H1 (cell line): ENCODE results near the gene CD248. TPM values are rescaled to one million over a fixed set of nuclear protein-coding genes. Genes with fewer than 3 reads are reported as not detected.

Experiments
- CTCF ChIA-PET: fragments of 300-600 bp; sonication (Branson Sonifier 250); formaldehyde crosslinking; loops from one replicate; lab custom pipeline; 2021; ENCODE audit not compliant: partially characterized antibody; lab: Charles Lee
- POLR2A ChIA-PET: fragments of 300-600 bp; sonication (Branson Sonifier 250); formaldehyde crosslinking; loops from one replicate; lab custom pipeline; 2021; ENCODE audit warnings: inconsistent platforms; ENCODE audit not compliant: partially characterized antibody; lab: Charles Lee
- DNase-seq, 2 experiments: peaks; one replicate each; pipeline versions ENCODE4 v3.0.0 to v3.0.0-alpha.2; 2010 to 2022; ENCODE audit warnings: low spot score in 2 of 2, low read depth in 1 of 2, mixed read lengths in 1 of 2
- FAIRE-seq: peaks from 2 replicates; lab custom pipeline; 2011; peaks lifted over from hg19 to GRCh38; lab: Jason Lieb, UNC
- H2AFZ ChIP-seq: 2 replicates; pipeline ENCODE4 v1.8.1; 2012; ENCODE audit warnings: low read length, inconsistent platforms
- H2AK5ac ChIP-seq: 2 replicates; pipeline ENCODE4 v1.6.1; 2013; ENCODE audit warnings: low read depth, low read length
- H2BK120ac ChIP-seq: replicated peaks from 2 replicates; pipeline ENCODE3; 2013; ENCODE audit warnings: low read depth, low read length, inconsistent platforms
- H2BK12ac ChIP-seq: 2 replicates; pipeline ENCODE4 v1.6.1; 2013; ENCODE audit warnings: low read depth, low read length
- H2BK15ac ChIP-seq: 2 replicates; pipeline ENCODE4 v1.6.1; 2013; ENCODE audit warnings: low read length
- H2BK20ac ChIP-seq: 2 replicates; pipeline ENCODE4 v1.6.1; 2013; ENCODE audit warnings: low read length
- H2BK5ac ChIP-seq: 2 replicates; pipeline ENCODE4 v1.6.1; 2013; ENCODE audit warnings: low read depth, low read length
- H3K14ac ChIP-seq: 2 replicates; pipeline ENCODE4 v1.6.1; 2013; ENCODE audit warnings: inconsistent platforms; ENCODE audit not compliant: insufficient read length
- H3K18ac ChIP-seq: 2 replicates; pipeline ENCODE4 v1.6.1; 2013; ENCODE audit warnings: low read length; ENCODE audit errors: extremely low read depth
- H3K23ac ChIP-seq: 2 replicates; pipeline ENCODE4 v1.6.1; 2013; ENCODE audit warnings: inconsistent platforms; ENCODE audit not compliant: insufficient read length
- H3K23me2 ChIP-seq: 2 replicates; pipeline ENCODE4 v1.6.1; 2013; ENCODE audit warnings: low read depth, low read length
- H3K27ac ChIP-seq: 2 replicates; pipeline ENCODE4 v1.6.1; 2011; ENCODE audit warnings: low read depth, low read length, inconsistent platforms
- H3K27me3 ChIP-seq, 4 experiments: replicated peaks in 1 of 4; 1 replicate in 1 of 4; 2 replicates in 3 of 4; pipeline versions ENCODE4 v1.6.1 to v1.8.1; 2011 to 2013; ENCODE audit warnings: low read length in 3 of 4, mild to moderate bottlenecking in 3 of 4, inconsistent platforms in 2 of 4, mixed read lengths in 2 of 4, moderate library complexity in 1 of 4; ENCODE audit not compliant: control insufficient read depth in 3 of 4, insufficient read depth in 3 of 4; ENCODE audit errors: extremely low read depth in 1 of 4
- H3K36me3 ChIP-seq, 4 experiments: 2 replicates each; pipeline versions ENCODE4 v1.6.1 to v1.8.1; 2011 to 2013; ENCODE audit warnings: mild to moderate bottlenecking in 4 of 4, low read length in 3 of 4, moderate library complexity in 2 of 4, control low read depth in 1 of 4, inconsistent platforms in 1 of 4; ENCODE audit not compliant: insufficient read depth in 4 of 4, control insufficient read depth in 2 of 4
- H3K4ac ChIP-seq: replicated peaks from 2 replicates; pipeline ENCODE3; 2013; ENCODE audit warnings: low read length, low read depth, mixed read lengths, inconsistent platforms; ENCODE audit not compliant: insufficient read length
- H3K4me1 ChIP-seq, 4 experiments: replicated peaks in 1 of 4; 1 replicate in 1 of 4; 2 replicates in 3 of 4; pipeline versions ENCODE4 v1.6.1 to v1.8.1; 2011 to 2013; ENCODE audit warnings: low read length in 3 of 4, inconsistent platforms in 2 of 4, mixed read lengths in 1 of 4; ENCODE audit not compliant: insufficient read depth in 4 of 4, control insufficient read depth in 3 of 4
- H3K4me2 ChIP-seq, 2 experiments: 2 replicates each; pipeline versions ENCODE4 v1.6.1 to v1.8.1; 2011 to 2013; ENCODE audit warnings: low read depth in 2 of 2, low read length in 2 of 2, control low read depth in 1 of 2, inconsistent platforms in 1 of 2, mild to moderate bottlenecking in 1 of 2; ENCODE audit not compliant: insufficient read depth in 1 of 2
- H3K4me3 ChIP-seq, 4 experiments: fragments of 200-600, 300-600 bp in 1 of 4; sonication (generic), shearing (Covaris generic), sonication (Bioruptor Twin) in 1 of 4; 2 replicates each; pipeline versions ENCODE4 v1.5.1 to v1.8.1; 2011 to 2016; ENCODE audit warnings: low read length in 4 of 4, low read depth in 3 of 4, control low read depth in 2 of 4, inconsistent platforms in 2 of 4, mild to moderate bottlenecking in 2 of 4, mixed read lengths in 1 of 4, moderate library complexity in 1 of 4; ENCODE audit not compliant: insufficient read depth in 2 of 4; ENCODE audit errors: extremely low read depth in 1 of 4
- H3K56ac ChIP-seq: replicated peaks from 2 replicates; pipeline ENCODE3; 2013; ENCODE audit warnings: low read depth, mild to moderate bottlenecking, mixed read lengths, low read length, inconsistent platforms; ENCODE audit not compliant: insufficient read length
- H3K79me1 ChIP-seq: 2 replicates; pipeline ENCODE4 v1.6.1; 2013; ENCODE audit warnings: low read depth, low read length, control low read depth
- H3K79me2 ChIP-seq, 2 experiments: 2 replicates each; pipeline versions ENCODE4 v1.6.1 to v1.8.1; 2012 to 2013; ENCODE audit warnings: low read length in 2 of 2, mild to moderate bottlenecking in 2 of 2, inconsistent platforms in 1 of 2; ENCODE audit not compliant: insufficient read depth in 2 of 2, control insufficient read depth in 1 of 2
- H3K9ac ChIP-seq, 4 experiments: replicated peaks in 1 of 4; 1 replicate in 1 of 4; 2 replicates in 3 of 4; pipeline versions ENCODE4 v1.6.1 to v1.8.1; 2011 to 2013; ENCODE audit warnings: low read depth in 3 of 4, low read length in 3 of 4, control low read depth in 2 of 4, mild to moderate bottlenecking in 2 of 4, moderate library complexity in 2 of 4, inconsistent platforms in 1 of 4; ENCODE audit errors: extremely low read depth in 1 of 4
- H3K9me3 ChIP-seq, 2 experiments: 2 replicates each; pipeline versions ENCODE4 v1.6.1 to v1.8.1; 2012 to 2013; ENCODE audit warnings: mild to moderate bottlenecking in 2 of 2, moderate library complexity in 2 of 2, control low read depth in 1 of 2, inconsistent platforms in 1 of 2, low read depth in 1 of 2, low read length in 1 of 2, mixed read lengths in 1 of 2; ENCODE audit not compliant: insufficient read depth in 2 of 2
- H4K20me1 ChIP-seq, 2 experiments: replicated peaks in 1 of 2; 2 replicates each; pipeline versions ENCODE3 to v1.8.1; 2011 to 2013; ENCODE audit warnings: inconsistent platforms in 2 of 2, low read length in 2 of 2, mild to moderate bottlenecking in 1 of 2; ENCODE audit not compliant: insufficient read depth in 2 of 2, control insufficient read depth in 1 of 2
- H4K5ac ChIP-seq: 2 replicates; pipeline ENCODE4 v1.6.1; 2013; ENCODE audit warnings: low read length, low read depth, mixed read lengths, inconsistent platforms; ENCODE audit not compliant: insufficient read length
- H4K8ac ChIP-seq: 2 replicates; pipeline ENCODE4 v1.8.0; 2013; ENCODE audit warnings: mild to moderate bottlenecking, moderate library complexity, low read length, inconsistent platforms; ENCODE audit not compliant: insufficient read depth; ENCODE audit errors: extremely low read depth
- H4K91ac ChIP-seq: replicated peaks from 2 replicates; pipeline ENCODE3; 2013; ENCODE audit warnings: low read length, mixed read lengths, inconsistent platforms; ENCODE audit not compliant: insufficient read length
- CHD1 ChIP-seq: IDR thresholded peaks from 2 replicates; pipeline ENCODE4 v1.6.1; 2012; ENCODE audit warnings: low read depth, low read length, improper control_type of control experiment
- RNF2 ChIP-seq: fragments of 200-900, 300-1000 bp; sonication (generic); IDR thresholded peaks from 2 replicates; pipeline ENCODE4 v1.7.1; 2016; ENCODE audit warnings: borderline replicate concordance, low read depth, mild to moderate bottlenecking, antibody characterized with exemption, low read length; ENCODE audit not compliant: poor library complexity, severe bottlenecking; ENCODE audit errors: missing control alignments
- SAP30 ChIP-seq: fragments of 300-600 bp; sonication (generic); IDR thresholded peaks from 2 replicates; pipeline ENCODE4 v1.7.1; 2012; ENCODE audit warnings: low read length, moderate library complexity, mild to moderate bottlenecking, inconsistent platforms; ENCODE audit not compliant: insufficient read depth, insufficient replicate concordance
- WGBS, 2 experiments: shearing (Covaris generic) in 1 of 2; methylation state at CpG; one replicate each; pipeline versions ENCODE4 v1.1.6 to v1.1.7; 2013 to 2015; ENCODE audit warnings: low lambda C conversion rate in 2 of 2, mixed read lengths in 2 of 2, inconsistent platforms in 1 of 2, low coverage in 1 of 2, missing lambda C conversion rate in 1 of 2; ENCODE audit not compliant: insufficient replicate concordance in 2 of 2, insufficient coverage in 1 of 2, insufficient read length in 1 of 2; ENCODE audit errors: extremely low coverage in 1 of 2, missing lambda C conversion rate in 1 of 2; 5-methylcytosine and 5-hydroxymethylcytosine counted together
- polyA plus RNA-seq, 7 experiments: library from polyadenylated mRNA; depleted of rRNA in 3 of 7; stranded (reverse) in 5 of 7; unstranded in 2 of 7; fragments of >200 nt in 5 of 7; fragments of 200-250 nt in 2 of 7; gene quantifications; 1 replicate in 5 of 7; 2 replicates in 1 of 7; 4 replicates in 1 of 7; pipeline versions ENCODE4 v1.2.1 to v1.2.3, GENCODE V29; 2011 to 2013; ENCODE audit warnings: missing spikeins in 2 of 7, mixed read lengths in 2 of 7
- total RNA-seq: library from RNA; stranded (reverse); fragmentation: NEBNext Ultra II Directional; extraction: Animal tissue kit (Norgen Biotek cat#: 25700); gene quantifications from 2 replicates; pipeline ENCODE4 v1.2.1, GENCODE V29; 2021

Gene CD248
- total and polyA plus RNA-seq, 2 of the 8 experiments (the other 6 are each of a cell fraction or from before 2014, with no cell fraction given): 2.7 to 3.9 TPM

DNA sequence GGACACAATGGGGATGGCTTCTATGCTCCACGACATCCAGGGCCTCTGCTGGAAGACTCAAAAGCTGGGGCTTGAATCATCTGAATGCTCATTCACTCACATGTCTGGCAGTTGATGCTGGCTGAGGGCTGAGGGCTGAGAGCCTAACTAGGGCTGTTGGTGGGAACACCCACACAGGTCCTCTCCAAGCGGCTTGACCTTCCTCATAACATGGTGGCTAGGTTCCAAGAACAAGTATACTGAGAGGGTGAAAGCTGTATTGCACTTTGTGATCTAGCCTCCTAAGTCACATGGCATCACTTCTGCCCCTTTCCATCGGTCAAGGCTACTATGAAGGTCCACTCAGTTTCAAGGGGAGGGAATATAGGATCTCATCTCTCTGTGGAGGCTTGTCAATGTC, 17.7 kb downstream of the CD248 start:
- no peaks in the 10 kb centered on the region for H3K9me3 ChIP-seq
- H3K4me3 ChIP-seq: no peak overlapping the region
- H3K23ac ChIP-seq: no peak overlapping the region
- no peak overlapping the region for H3K56ac ChIP-seq
- H3K4ac ChIP-seq: no peak overlapping the region
- H3K9ac ChIP-seq: no peak overlapping the region
- no peak overlapping the region for H2BK120ac ChIP-seq
- ChIA-PET CTCF (interaction anchor here (1.5 to 6.6 kb wide), 4 partner anchors 12 to 45 kb away, joined by 3 to 75 read pairs (median 22); partner anchors contain the start of gene CD248), POLR2A (interaction anchor here (0.6 to 2.3 kb wide), 5 partner anchors 10 to 182 kb away, joined by 3 to 8 read pairs (median 5); partner anchors contain the start of gene YIF1A)
- H4K5ac ChIP-seq: no peak overlapping the region
- no peak overlapping the region for H3K14ac ChIP-seq
- no peak overlapping the region for H4K8ac ChIP-seq
- H2AFZ ChIP-seq: no peak overlapping the region
- no peaks in the 10 kb centered on the region for H3K36me3 ChIP-seq
- DNase-seq (no peak), FAIRE-seq (no peak)
- H3K27me3 ChIP-seq: peaks cover 0 to 3% (median 0%) of the 10 kb centered on the region in 4 experiments; a peak in 1 of 7 replicates
- no peak overlapping the region for H2BK20ac ChIP-seq
- H2BK15ac ChIP-seq: no peak overlapping the region
- no peak overlapping the region for H2BK5ac ChIP-seq
- H3K27ac ChIP-seq: no peak overlapping the region
- H3K79me2 ChIP-seq: no peaks in the 10 kb centered on the region
- no peak overlapping the region for H2BK12ac ChIP-seq
- WGBS, 2 experiments: 87% methylated on average over 3 of the region's 3 CpGs; no CpG with 5 or more reads in 1 of the 2 experiments
- H3K18ac ChIP-seq: no peak overlapping the region
- no peaks in the 10 kb centered on the region for H3K23me2 ChIP-seq
- peaks cover 4 to 13% (median 6%) of the 10 kb centered on the region in 4 experiments; a peak in 6 of 7 replicates for H3K4me1 ChIP-seq
- H3K79me1 ChIP-seq: no peaks in the 10 kb centered on the region
- H4K20me1 ChIP-seq: peaks cover 0 to 1% of the 10 kb centered on the region in 2 experiments
- no peak overlapping the region; the same call in 1 of the 2 replicates for H2AK5ac ChIP-seq
- H4K91ac ChIP-seq: no peak overlapping the region
- no peak overlapping the region for H3K4me2 ChIP-seq
- TF ChIP-seq RNF2: no peak
- TF ChIP-seq SAP30: no peak
- no peak for TF ChIP-seq CHD1
